NCI-H1092 treated with DMSO at 0.1 percent for 48 hours (cell line): ENCODE results near the gene ARL5A.

Experiments used
- DNase-seq: peaks from one replicate; lab custom pipeline; 2025; lab: John Stamatoyannopoulos, UW

ARL5A gene

DNA sequence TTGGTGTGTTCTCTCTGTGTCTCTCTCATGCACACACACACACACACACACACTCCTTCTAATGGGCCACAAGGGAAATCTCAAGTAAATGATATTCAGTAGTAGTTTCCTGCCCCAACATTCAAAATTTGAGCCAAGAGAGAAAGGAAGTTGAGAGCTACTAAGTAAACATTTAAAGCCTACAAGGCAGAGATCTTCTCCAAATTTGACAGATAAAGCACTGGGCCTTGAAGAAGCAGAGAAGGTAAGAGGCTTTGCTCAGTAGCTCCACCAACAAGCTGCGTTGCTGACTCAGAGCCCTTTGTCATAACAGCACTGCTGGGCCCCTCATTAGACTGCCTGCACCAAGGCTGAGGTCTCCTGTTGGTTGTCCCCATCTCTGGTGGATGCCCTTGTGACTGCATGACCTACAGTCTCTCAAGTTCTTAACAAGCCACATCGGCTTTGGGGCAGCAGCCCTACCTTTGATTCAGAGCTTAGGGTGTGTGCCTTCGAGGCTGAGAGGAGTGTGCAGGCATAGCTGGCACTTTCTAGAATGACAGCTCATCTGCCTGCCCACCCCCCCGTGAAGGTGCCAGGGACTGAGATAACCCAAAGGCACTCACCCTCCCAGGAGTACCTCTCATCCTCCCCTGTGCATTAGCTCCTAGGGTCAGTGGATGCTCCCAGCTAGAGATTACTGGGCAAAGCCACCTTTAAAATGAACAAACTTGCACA lies 61.6 kb downstream of the ARL5A start:
- no peak for DNase-seq

GRCh38 chr2:151765760-151766410 lies 62.3 kb downstream of the ARL5A start:
- DNase-seq: no peak

DNA sequence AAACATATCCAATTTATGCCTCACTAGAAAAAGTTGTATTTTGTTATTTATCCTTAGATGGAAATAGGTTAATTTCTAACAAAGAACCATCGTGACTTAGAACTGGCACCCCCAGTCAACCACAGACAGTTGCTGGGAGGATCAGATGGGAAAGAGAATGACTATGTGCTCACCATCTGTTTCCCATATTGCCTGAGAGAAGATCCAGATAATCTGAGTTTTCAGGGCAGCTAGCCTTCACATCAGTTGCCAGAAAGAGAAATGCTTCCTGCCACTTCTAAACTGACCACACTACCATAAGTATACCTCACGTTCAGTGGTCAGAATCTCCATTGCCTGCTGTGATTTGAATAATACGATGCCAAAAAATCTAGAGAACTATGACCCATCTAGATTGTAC lies 65.5 kb downstream of the ARL5A start:
- no peak for DNase-seq

- no peak for DNase-seq
Measured at GRCh38 chr2:151761687-151762086, 66.5 kb downstream of the ARL5A start.

DNA sequence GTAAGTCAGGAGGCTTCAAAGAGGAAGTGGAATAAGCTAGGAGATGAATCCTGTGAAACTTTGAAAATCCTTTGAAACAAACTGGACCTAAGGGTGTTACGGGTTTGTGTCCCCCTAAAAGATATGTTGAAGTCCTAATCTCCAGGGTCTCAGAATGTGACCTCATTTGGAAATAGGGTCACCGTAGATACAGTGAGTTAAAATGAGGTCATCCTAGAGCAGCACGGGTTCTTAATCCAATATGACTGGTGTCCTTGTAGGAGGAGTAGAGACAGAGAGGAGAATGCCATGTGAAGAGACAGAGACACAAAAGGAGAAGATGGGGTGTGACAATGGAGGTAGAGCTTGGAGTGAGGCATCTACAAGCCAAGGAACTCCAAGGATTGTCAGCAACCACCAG lies 67.0 kb downstream of the ARL5A start:
- no peak for DNase-seq

GRCh38 chr2:151760139-151760650 lies 68.0 kb downstream of the ARL5A start:
- no peak for DNase-seq

GRCh38 chr2:151758744-151759143 lies 69.5 kb downstream of the ARL5A start:
- no peak for DNase-seq

DNA sequence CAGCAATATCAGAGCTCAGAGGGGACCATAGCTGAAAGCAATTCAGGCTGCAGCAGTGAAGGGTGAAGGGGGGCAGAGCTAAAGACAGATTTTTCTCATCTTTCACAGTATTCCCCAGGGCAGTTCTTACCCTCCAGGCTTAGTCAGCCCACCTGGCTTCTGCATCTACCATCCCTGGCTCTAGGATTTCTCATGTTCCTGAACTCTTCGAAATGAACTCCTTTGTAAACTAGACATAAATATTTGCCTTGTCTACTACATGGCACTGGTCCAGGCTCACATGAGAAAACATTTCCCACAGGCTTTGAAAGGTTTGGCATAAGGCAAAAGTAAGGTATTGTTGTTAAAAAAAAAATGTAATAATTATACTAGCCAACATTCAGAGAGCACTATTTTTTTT lies 70.4 kb downstream of the ARL5A start:
- peak; percentile 82 for DNase-seq

DNA sequence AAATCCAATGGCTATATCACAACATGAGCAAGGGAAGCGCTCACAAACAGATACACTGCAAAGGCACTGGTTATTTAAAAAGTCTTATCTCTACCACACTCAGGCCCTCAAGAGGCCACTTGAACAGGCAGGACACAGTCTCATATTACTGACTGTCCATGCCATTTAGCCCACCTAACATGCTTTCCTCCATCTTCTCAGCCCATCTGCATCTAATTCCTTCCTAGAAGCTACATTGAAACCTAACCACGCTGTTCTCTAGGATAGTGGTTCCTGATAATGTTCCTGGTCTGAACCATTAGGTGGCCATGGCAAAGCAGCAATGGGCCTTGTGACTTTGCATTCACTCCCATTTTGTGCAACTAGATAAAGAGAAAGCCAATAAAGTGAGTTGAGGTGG lies 71.4 kb downstream of the ARL5A start:
- peak; percentile 25 for DNase-seq

DNA sequence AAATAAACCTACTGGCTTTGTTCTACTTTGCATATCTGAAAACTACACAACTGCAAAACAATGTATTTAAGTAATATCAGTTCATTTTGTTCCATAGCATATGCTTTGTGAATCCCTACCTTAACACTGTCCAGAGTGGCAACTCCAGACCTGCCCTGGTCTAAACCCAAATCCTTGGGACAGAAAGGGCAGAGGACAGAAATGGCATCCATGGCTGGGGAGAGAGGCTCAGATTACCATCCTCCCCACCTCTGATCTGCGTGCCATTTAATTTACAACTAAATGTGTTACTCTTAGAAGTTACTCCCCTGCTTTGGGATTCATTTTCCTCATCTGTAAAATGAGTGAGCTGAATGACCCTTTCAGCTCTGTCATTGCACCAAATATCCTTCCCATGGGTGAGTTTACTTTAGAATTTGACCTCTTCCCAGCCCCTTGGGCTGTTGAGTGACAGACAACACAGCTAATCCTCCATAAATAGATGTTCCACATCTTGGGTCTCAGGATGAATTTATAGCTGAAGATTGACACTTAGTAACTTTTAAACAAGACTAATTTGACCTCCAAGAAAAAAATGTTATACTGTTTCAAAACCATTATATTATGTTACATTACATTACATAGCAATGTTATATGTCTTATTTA lies 73.8 kb downstream of the ARL5A start:
- no peak for DNase-seq

DNA sequence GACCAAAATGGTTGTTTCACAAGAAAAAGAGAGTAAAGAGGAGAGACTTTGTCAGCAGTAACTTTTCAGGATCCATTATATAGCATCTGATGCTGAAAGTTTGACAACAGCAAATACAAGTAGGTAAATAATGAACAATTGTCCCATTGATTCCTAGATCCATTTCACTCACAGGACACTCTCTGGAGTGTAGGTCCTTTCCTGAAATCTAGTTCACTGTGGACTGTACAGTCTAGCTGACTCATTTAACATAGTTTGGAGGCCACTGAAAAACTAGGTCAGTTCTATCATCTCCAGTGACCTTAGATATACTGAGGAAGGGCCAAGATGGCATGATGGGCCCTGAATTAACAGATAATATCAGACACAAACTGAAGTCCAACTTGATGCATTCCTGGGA lies 74.7 kb downstream of the ARL5A start:
- no peak for DNase-seq
